Keratinocyte (primary cell): ENCODE results near the gene FRAT2. TPM values are rescaled to one million over a fixed set of nuclear protein-coding genes. Genes with fewer than 3 reads are reported as not detected.

Experiments used
- DNase-seq: peaks from one replicate; pipeline ENCODE4 v3.0.0-alpha.2; 2011; ENCODE audit warnings: low read depth, missing footprints, low spot score
- FAIRE-seq: peaks from 2 replicates; lab custom pipeline; 2011; peaks lifted over from hg19 to GRCh38; lab: Jason Lieb, UNC
- H2AFZ ChIP-seq: 2 replicates; pipeline ENCODE4 v1.6.0; 2012; ENCODE audit warnings: low read length, control low read depth, inconsistent platforms; ENCODE audit not compliant: control insufficient read depth
- H3K27ac ChIP-seq: 2 replicates; pipeline ENCODE4 v1.5.1; 2011; ENCODE audit warnings: low read length; ENCODE audit not compliant: control insufficient read depth, insufficient read depth
- H3K27me3 ChIP-seq: 3 replicates; pipeline ENCODE4 v1.6.0; 2011; ENCODE audit warnings: low read length; ENCODE audit not compliant: control insufficient read depth, insufficient read depth; ENCODE audit errors: extremely low read depth
- H3K36me3 ChIP-seq, 2 experiments: 2 replicates in 1 of 2; 3 replicates in 1 of 2; pipeline ENCODE4 v1.5.1; 2011; ENCODE audit warnings: low read length in 2 of 2, mild to moderate bottlenecking in 1 of 2; ENCODE audit not compliant: control insufficient read depth in 2 of 2, insufficient read depth in 2 of 2; ENCODE audit errors: extremely low read depth in 1 of 2
- H3K4me1 ChIP-seq: 3 replicates; pipeline ENCODE4 v1.5.1; 2011; ENCODE audit warnings: low read length; ENCODE audit not compliant: control insufficient read depth, insufficient read depth; ENCODE audit errors: extremely low read depth
- H3K4me2 ChIP-seq: 3 replicates; pipeline ENCODE4 v1.6.0; 2011; ENCODE audit warnings: low read depth, low read length; ENCODE audit not compliant: control insufficient read depth, insufficient read depth; ENCODE audit errors: extremely low read depth
- H3K4me3 ChIP-seq, 3 experiments: fragments of 200-600 bp in 1 of 3; sonication (generic) in 1 of 3; 2 replicates in 2 of 3; 3 replicates in 1 of 3; pipeline ENCODE4 v1.5.1; 2011 to 2016; ENCODE audit warnings: low read length in 3 of 3, mild to moderate bottlenecking in 3 of 3, control low read depth in 2 of 3, inconsistent platforms in 1 of 3, low read depth in 1 of 3, mixed read lengths in 1 of 3, mixed run types in 1 of 3, moderate library complexity in 1 of 3; ENCODE audit not compliant: control insufficient read depth in 2 of 3, insufficient read depth in 2 of 3; ENCODE audit errors: extremely low read depth in 1 of 3
- H3K79me2 ChIP-seq: 2 replicates; pipeline ENCODE4 v1.6.0; 2012; ENCODE audit warnings: low read length; ENCODE audit not compliant: control insufficient read depth, insufficient read depth
- H3K9ac ChIP-seq: 3 replicates; pipeline ENCODE4 v1.6.0; 2011; ENCODE audit warnings: low read length; ENCODE audit not compliant: control insufficient read depth, insufficient read depth; ENCODE audit errors: extremely low read depth
- H3K9me1 ChIP-seq: 3 replicates; pipeline ENCODE4 v1.6.0; 2011; ENCODE audit warnings: low read length; ENCODE audit not compliant: control insufficient read depth, insufficient read depth; ENCODE audit errors: extremely low read depth
- H3K9me3 ChIP-seq: 2 replicates; pipeline ENCODE4 v1.5.1; 2012; ENCODE audit warnings: low read depth, low read length; ENCODE audit not compliant: control insufficient read depth
- H4K20me1 ChIP-seq: 3 replicates; pipeline ENCODE4 v1.6.0; 2011; ENCODE audit warnings: low read length; ENCODE audit not compliant: control insufficient read depth, insufficient read depth; ENCODE audit errors: extremely low read depth
- EZH2 ChIP-seq: IDR thresholded peaks from one replicate; pipeline ENCODE4 v1.6.1; 2012; ENCODE audit warnings: inconsistent platforms, mild to moderate bottlenecking, low read length, moderate library complexity
- dilution Hi-C: fragments of 300-500 bp; cut with MboI; formaldehyde crosslinking; loops from one replicate; pipeline ENCODE4 v1.7.0; 2020; ENCODE audit warnings: low sequenced_read_pairs; ENCODE audit not compliant: extremely low pct_ligation_motif_present
- polyA plus RNA-seq, 5 experiments: library from polyadenylated mRNA; depleted of rRNA in 3 of 5; stranded (reverse) in 3 of 5; stranded (forward) in 1 of 5; unstranded in 1 of 5; fragments of >200 nt; gene quantifications; 1 replicate in 1 of 5; 2 replicates in 3 of 5; 3 replicates in 1 of 5; pipeline versions ENCODE4 v1.2.1 to v1.2.3, GENCODE V29; 2011 to 2012; ENCODE audit warnings: missing spikeins in 2 of 5, low read depth in 1 of 5, low replicate concordance in 1 of 5
- TF ChIP-seq, protein P1 (sequence below), 3 experiments: IDR thresholded peaks in 1 of 3; conservative IDR thresholded peaks in 1 of 3; optimal IDR thresholded peaks in 1 of 3; 2 replicates in 2 of 3; 3 replicates in 1 of 3; pipeline versions ENCODE3 to v1.5.1; 2011; ENCODE audit warnings: low read length in 3 of 3, mild to moderate bottlenecking in 3 of 3, moderate library complexity in 2 of 3, control low read depth in 1 of 3, inconsistent platforms in 1 of 3; ENCODE audit not compliant: insufficient read depth in 2 of 3; ENCODE audit errors: extremely low read depth in 1 of 3

FRAT2 gene
- polyA plus RNA-seq, 1 donor (not counting 4 experiments of a cell fraction or from before 2014, with no cell fraction given) = 5.5 TPM

GRCh38 chr10:97321804-97322190, 12.7 kb downstream of the FRAT2 start:
- Histone ChIP-seq H3K4me2 (no peak overlapping the region), H3K9ac (no peak overlapping the region), H4K20me1 (no peaks in the 10 kb centered on the region), H2AFZ (no peak overlapping the region), H3K9me3 (no peaks in the 10 kb centered on the region), H3K4me3 (no peak overlapping the region), H3K27ac (no peak overlapping the region), H3K27me3 (peaks cover 10% of the 10 kb centered on the region), H3K36me3 (no peaks in the 10 kb centered on the region), H3K4me1 (peaks cover 11% of the 10 kb centered on the region), H3K9me1 (no peaks in the 10 kb centered on the region), H3K79me2 (no peaks in the 10 kb centered on the region)
- DNase-seq (no peak), FAIRE-seq (no peak)
- dilution Hi-C loops = no loop called here
- TF ChIP-seq EZH2 = no peak
- TF ChIP-seq, protein P1, sequence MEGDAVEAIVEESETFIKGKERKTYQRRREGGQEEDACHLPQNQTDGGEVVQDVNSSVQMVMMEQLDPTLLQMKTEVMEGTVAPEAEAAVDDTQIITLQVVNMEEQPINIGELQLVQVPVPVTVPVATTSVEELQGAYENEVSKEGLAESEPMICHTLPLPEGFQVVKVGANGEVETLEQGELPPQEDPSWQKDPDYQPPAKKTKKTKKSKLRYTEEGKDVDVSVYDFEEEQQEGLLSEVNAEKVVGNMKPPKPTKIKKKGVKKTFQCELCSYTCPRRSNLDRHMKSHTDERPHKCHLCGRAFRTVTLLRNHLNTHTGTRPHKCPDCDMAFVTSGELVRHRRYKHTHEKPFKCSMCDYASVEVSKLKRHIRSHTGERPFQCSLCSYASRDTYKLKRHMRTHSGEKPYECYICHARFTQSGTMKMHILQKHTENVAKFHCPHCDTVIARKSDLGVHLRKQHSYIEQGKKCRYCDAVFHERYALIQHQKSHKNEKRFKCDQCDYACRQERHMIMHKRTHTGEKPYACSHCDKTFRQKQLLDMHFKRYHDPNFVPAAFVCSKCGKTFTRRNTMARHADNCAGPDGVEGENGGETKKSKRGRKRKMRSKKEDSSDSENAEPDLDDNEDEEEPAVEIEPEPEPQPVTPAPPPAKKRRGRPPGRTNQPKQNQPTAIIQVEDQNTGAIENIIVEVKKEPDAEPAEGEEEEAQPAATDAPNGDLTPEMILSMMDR (optimal IDR thresholded peaks at IDR 0.05 in 1 of 3, IDR thresholded peaks at IDR 0.05 in 1 of 3, conservative IDR thresholded peaks at IDR 0.05 in 1 of 3; ENCODE audit: extremely low read depth in 1 of 3, insufficient read depth in 2 of 3, low read length in 3 of 3) = no peak

DNA sequence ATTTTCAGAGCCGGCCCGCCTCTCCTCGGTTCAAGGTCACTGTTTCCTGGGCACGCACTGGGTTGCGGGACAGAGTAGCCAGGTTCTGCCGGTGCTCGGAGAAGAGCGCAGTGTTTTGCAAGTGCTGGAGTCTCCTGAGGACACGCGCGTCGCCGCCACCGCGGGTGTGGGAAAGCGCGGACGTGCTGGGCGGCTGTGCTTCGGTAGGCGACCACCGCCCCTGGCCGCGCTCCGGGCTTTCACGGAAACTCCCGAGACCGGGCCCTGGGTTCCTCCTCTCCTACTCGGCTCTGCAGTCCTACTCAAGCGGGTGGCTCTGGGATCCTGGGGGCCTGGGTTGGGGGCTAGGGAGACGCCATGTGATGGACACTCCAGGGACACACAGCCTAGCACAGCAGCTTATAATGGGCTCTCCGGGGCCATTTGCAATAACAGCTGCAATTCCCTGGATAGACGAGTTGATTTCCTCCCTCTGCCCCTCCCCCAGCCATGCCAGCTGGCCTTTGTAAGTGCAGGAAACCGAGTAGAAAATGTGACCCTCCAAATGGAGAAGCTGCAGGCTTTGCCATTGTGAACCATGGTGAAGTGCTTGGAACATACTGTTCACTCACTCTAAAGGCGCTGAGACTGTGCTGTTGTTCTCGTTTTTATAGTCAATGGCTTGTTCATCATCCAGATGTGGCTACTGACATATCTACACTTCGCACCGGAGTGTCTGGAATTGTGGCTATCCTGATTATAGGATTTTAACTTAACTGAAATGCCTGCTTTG, 13.3 kb downstream of the FRAT2 start:
- DNase-seq (no peak), FAIRE-seq (no peak)
- Histone ChIP-seq H3K36me3 (no peaks in the 10 kb centered on the region), H3K9me3 (no peaks in the 10 kb centered on the region), H3K27me3 (peaks cover 10% of the 10 kb centered on the region), H3K4me3 (no peak overlapping the region), H3K27ac (no peak overlapping the region), H3K9ac (no peak overlapping the region), H3K9me1 (no peaks in the 10 kb centered on the region), H4K20me1 (no peaks in the 10 kb centered on the region), H3K4me2 (peak overlapping the region; percentile 96), H3K4me1 (peaks cover 11% of the 10 kb centered on the region), H3K79me2 (no peaks in the 10 kb centered on the region), H2AFZ (no peak overlapping the region)
- TF ChIP-seq EZH2 = peak; percentile 21
- TF ChIP-seq, protein P1 (optimal IDR thresholded peaks at IDR 0.05 in 1 of 3, IDR thresholded peaks at IDR 0.05 in 1 of 3, conservative IDR thresholded peaks at IDR 0.05 in 1 of 3; ENCODE audit: extremely low read depth in 1 of 3, insufficient read depth in 2 of 3, low read length in 3 of 3) = no peak
- dilution Hi-C loops = no loop called here
